Fibroblast of lung (primary cell): ENCODE data around the gene STPG3.

Experiments
- EZH2 ChIP-seq: IDR thresholded peaks from 2 replicates; pipeline ENCODE4 v1.5.1; 2012; ENCODE audit warnings: low read length, control low read depth, mild to moderate bottlenecking; ENCODE audit errors: missing control alignments
- TF ChIP-seq, protein P1 (sequence below), 2 donors: IDR thresholded peaks in 1 of 2; conservative IDR thresholded peaks in 1 of 2; 1 replicate in 1 of 2; 2 replicates in 1 of 2; pipeline ENCODE4 v1.5.1; 2011 to 2012; ENCODE audit warnings: low read length in 2 of 2, control low read depth in 1 of 2, inconsistent platforms in 1 of 2, low read depth in 1 of 2, mild to moderate bottlenecking in 1 of 2

DNA sequence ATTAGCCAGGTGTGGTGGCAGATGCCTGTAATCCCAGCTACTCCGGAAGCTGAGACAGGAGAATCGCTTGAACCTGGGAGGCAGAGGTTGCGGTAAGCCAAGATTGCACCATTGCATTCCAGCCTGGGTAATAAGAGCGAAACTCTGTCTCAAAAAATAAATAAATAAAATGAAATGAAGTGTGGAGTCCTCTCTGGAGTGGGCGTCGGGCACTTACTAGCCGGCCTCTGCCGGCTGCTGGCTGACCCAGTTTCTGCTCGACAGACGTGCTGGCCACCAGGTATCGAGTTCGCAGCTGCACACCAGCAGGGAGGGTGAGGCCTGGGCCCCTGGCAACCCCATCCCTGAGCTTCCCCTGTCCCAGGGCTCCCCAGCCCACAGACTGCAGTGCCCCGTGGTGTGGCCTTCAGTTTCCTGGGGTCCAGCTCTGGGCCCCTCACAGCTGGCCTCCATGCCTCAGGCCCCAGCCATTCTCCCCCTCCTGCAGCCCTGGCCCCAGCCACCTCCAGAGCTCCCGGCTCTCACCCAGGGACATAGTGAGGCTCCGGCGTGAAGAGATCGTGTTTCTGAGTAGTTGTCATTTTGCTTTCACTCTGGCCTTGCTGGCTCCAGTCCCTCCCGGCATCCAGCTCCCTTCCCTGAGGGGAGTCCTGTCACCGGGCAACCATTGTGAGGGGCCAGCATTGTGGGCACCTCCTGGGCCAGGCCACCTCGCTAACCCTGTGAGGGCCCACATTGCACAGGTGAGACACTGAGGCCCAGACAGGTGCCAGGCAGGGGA is 3.8 kb upstream of the STPG3 start:
- TF ChIP-seq, protein P1, sequence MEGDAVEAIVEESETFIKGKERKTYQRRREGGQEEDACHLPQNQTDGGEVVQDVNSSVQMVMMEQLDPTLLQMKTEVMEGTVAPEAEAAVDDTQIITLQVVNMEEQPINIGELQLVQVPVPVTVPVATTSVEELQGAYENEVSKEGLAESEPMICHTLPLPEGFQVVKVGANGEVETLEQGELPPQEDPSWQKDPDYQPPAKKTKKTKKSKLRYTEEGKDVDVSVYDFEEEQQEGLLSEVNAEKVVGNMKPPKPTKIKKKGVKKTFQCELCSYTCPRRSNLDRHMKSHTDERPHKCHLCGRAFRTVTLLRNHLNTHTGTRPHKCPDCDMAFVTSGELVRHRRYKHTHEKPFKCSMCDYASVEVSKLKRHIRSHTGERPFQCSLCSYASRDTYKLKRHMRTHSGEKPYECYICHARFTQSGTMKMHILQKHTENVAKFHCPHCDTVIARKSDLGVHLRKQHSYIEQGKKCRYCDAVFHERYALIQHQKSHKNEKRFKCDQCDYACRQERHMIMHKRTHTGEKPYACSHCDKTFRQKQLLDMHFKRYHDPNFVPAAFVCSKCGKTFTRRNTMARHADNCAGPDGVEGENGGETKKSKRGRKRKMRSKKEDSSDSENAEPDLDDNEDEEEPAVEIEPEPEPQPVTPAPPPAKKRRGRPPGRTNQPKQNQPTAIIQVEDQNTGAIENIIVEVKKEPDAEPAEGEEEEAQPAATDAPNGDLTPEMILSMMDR (conservative IDR thresholded peaks at IDR 0.05 in 1 of 2, IDR thresholded peaks at IDR 0.05 in 1 of 2; ENCODE audit: low read depth in 1 of 2, low read length in 2 of 2), result no peak
- no peak for TF ChIP-seq EZH2
